RPMI8226 (cell line): Measurements from ENCODE around the gene ITPKB.
A peak's percentile ranks its signal among the peaks of the same experiment; 100 is the strongest.

Experiments used
- DNase-seq: peaks from one replicate; pipeline ENCODE4 v3.0.0-alpha.2; 2015

The ITPKB gene

DNA sequence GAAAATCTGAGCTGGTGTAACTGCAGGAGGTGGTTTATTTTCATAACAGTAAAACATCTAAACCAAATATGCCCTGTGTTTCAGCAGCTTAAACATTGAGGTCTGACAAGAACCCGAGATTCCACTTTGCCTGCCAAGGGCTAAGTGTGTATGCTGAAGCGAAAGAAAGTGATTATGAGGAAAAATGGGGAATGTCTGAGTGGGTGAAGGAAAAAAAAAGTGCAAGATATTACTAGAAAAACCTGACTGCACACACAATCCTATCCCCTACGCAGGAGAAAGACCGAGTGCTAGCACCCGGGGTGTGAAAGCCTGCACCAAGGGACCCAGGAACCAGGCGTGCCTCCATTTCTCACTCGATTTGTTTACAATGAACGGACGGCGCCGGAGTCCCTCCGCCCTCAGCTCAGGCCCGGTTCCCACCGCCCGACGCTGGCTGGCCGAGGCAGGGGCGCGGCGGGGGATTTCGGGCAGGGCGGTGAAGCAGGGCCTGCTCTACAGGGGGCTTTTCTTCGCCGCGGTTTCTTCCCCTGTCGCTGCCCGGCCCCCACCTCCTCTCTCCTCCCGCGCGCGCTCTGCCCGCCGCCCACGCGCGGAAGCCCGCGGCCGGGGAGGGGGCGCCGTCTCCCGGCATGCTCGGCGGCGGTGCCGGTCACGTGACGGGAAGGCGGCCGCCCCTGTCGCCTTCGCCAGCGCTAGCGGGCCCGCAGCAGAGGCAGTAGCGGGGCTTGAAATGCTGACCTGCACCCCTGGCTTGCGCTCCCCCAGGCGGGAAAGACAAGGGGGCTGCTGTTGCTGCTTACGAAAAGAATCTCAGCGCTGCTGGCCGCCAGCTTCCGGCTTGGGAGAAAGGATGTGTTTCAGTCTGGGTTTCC, 35.9 kb downstream of the ITPKB start:
- DNase-seq = peak; percentile 81

DNA sequence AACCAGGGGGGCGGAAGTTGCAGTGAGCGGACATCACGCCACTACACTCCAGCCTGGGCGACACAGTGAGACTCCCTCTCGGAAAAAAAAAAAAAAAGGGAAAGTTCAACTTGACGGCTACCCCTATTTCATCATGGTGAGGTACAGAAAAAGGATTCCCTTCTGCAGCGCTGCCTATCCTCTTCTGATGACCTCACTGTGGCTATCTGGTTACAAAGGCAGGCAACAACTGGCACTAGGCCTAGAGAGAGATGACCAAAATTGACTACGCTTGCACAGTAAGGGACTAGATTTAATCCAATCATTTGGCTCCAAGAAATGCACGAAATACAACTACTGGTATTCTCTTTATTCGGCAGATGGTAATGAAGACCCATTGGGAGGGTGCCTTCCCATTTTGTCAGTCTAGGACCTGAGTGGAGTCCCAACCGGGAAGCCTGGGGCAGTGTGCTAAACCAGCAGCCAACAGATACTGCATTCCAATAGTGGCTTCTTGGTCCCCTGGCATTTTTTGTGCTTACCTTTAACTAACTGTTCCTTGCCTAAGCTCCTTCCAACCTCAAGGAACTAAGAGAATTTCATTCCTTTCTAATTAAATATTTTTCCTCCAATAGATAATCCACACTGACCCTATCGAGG, 36.6 kb downstream of the ITPKB start:
- no peak for DNase-seq

DNA sequence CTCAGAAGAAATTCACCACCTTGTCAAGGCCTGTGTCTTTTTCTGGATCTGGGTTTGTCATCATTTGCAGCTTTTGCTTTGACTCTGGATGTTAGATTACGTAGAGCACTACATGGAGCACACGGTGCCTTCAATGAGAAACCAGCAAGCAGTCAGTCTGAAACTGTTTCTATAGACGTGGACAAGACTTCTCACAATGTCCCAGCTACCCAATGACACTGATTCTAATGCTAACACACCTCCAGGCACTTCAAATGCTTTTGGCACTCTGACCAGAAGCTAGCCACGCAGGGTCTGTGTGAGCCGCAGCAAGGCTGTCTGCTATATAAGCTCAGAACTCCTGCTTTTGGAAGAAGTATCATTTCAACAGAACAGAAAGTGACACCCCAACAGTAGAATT, 38.2 kb downstream of the ITPKB start:
- DNase-seq = no peak

DNA sequence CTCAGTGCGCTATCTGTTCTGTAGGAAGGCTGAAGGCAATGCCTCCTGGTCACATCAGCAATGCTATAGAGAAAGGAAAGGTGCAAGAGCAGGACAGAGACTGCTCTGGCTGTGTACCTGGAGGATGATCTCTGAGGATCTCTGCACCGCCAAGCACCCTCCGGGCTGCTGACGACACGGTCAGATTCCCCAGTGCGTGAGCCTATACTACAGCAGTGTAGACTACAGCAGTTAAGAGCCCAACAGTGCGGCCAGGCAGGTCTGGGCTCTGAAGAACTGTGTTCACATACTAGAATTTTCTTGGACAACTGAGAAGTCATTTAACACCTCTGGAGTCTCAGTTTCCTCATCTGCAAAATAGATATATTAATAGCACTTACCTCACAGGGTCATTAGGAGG, 39.9 kb downstream of the ITPKB start:
- DNase-seq = no peak

DNA sequence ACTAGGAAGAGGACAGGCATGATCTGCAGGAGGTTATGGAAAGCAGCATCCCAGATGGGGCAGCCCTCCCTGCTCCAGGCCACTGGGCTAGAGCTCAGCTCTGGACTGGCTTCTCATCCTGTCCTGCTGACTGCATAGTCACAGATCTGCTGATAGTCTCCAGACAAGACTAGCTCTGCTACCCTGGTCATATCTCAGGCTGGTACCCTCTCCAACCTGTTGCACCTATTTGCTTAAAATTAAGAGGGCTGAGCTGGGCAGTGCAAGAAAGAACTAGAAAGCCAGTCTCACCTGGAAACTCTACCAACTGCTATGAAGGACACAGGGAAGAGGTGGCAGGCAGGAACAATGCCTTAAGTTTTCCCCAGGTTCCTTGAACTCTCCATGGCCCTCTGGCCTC, 40.4 kb downstream of the ITPKB start:
- no peak for DNase-seq

DNA sequence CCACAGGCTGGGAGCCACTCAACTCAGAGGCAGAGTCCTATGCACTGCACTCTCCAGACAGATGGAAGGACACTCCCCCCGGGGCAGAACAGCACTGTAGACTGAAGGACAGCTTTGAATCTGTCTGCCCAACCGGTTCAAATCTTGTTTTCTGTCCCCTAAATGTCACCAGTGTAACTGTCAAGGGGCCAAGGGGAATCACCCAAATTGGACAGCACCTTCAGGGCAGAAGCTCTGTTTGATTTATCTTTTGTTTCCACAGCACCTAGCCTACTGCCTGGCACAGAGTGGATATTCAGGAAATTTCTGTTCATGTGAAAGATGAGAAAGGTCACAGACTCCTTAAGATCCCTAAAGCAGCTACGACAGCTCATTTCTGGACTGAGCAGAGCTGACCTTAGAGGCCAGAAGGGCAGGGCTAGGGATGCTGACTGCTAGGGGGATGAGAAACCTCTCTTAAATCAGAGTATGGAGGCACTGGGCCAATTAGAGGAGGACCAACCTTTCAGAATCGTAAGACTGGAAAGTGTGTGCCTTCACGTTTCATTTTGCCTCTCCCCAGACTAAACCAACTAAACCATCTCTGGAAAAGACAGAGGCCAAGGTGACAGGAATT, 41.0 kb downstream of the ITPKB start:
- DNase-seq = no peak

DNA sequence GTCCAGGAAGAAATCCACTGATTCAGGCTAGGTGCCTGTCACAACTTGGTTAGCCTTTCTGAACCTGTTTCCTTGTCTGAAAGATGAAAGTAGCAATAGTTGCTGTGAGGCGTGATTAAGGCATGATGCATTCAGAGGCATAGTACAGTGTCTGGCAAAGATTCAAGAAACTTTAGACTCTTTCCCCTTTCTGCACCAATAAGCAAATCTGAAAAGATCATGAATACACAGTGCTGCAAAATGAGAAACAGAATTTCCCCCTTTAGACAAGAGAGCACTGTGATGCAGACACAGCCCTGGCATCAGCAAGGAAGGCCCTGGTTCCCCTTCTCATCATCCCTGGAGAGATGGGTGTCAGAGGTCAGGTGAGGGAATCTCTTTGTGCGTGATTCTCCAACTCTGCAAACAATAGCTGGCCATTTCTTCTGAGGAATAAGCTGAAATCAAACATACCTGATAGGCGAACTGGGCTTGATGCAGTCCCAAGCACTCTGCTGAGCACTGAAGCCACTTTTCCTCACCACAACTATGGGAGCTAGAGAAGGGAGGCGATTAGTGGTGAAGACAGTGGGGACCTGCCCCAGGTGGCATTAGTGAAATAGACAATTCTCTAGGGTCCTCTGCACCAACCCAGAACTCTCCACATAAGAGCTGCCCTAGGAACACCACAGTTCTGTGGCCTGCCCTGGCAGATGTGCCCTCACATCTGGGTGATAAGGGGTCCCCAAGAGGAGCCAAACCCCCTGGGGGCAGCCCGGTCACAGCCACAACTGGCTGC, 41.7 kb downstream of the ITPKB start:
- no peak for DNase-seq

DNA sequence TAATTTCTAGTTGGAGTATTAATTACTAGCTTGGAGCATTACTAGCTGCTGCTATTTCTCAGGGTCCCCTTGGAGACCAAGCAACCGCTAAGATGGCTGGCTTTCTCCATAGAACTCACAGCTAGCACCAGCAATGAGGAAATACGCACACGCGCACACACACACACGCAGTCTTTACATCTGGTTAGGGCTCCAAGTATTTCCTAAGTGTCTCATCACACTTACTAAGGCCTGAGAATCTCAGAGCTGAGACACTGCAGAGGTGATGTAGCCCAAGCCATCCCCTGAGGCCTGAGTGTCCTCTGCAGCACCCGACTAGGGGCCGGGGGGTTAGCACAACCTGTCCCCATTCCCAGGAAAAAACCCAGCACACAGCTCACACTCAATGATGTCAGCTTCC, 42.5 kb downstream of the ITPKB start:
- no peak for DNase-seq

DNA sequence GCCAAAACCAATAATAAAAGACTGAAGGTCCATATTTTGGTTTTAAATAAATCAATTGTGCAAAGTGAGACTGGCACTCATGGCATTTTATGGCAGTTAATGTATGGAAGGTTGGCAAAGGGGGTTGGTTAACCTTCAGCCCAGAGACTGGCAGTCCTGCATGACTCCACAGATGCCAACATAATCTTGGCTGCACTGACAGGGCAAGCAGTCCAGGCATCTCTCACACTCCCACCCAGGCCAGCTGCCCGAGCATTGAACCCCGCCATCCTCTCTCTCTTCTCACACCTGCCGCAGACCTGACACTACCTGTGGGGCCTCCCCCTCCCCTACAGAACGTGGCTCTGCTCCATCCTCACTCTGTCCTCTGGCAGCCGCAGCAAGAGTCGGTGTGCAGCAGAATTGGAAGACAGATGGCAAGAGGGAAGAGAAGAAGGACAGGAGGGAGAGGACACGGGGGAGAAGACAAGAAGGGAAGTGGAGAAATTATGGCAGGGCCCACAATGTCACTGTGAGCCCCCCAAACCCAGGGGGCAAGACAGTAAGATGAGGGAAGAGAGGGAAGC, 43.7 kb downstream of the ITPKB start:
- no peak for DNase-seq

DNA sequence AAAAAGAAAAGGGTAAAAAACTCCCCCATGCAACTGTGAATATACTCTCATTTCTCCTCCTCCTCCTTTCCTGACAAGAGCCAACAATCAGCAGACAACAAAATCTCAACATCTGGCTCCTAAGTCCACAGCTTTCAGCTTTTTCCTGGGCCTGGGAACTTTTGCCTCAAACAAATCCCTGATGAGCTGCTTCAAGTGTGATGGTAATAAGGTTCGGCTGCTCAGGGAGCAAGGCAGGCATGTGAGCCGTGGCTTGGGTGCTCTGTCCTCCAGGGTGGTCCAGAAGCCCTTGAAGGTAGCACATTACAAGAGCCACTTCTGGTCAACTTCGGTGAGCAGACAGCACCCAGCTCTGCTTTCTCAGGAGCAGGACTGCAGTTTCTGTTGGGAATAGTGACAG, 46.3 kb downstream of the ITPKB start:
- DNase-seq = no peak

DNA sequence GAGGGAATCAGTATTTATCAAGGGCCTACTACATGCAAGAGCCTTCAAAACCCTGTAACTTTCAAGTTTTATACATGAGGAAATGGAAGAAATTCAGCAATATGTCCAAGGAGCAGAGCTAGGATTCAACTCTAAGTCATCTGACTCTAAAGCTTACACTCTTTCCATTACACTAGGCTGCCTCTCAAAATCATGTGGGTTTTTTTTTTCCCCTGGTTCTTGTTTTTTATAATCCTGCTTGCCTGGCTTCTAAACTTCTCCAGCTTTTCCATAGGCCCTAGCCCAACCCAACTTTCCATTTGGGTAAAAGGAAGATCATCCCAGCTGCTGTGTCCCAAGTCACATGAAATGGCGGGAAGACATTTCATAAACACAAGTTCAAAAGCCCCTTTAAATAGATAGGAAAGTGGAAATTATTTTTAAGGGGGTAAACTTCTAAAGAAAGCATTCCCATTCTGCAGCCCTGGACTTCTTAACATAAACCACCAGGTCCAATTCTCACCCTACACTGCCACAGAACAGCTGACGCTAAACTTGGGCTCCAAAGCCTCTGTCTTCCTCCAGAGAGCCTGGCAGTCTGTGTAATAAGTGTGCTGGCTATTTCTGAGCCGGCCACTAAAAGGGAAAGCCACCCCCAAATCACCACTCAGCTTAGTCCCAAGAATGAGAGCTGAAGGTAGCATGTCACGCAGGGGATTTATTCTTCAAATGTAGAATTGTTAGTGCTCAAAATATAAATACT, 46.9 kb downstream of the ITPKB start:
- no peak for DNase-seq

DNA sequence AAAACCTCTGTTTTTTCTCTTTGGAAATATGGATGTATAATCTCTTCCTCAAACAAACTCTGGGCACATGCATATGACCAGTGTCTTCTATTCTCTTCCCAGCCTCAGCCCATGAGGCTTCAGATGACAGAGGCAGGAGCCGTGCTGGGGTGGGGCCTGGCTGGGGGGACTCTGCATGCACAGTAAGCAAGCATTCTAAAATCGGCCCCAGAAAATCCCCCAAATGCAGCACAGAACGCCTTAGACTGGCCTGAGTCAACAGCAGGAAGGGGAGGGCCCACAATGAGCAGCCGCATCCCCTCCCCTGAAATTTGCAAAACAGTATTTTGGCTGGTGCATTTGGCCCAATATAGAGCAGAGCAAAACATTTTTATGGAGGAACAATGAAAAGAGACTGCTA, 47.8 kb downstream of the ITPKB start:
- DNase-seq = no peak

DNA sequence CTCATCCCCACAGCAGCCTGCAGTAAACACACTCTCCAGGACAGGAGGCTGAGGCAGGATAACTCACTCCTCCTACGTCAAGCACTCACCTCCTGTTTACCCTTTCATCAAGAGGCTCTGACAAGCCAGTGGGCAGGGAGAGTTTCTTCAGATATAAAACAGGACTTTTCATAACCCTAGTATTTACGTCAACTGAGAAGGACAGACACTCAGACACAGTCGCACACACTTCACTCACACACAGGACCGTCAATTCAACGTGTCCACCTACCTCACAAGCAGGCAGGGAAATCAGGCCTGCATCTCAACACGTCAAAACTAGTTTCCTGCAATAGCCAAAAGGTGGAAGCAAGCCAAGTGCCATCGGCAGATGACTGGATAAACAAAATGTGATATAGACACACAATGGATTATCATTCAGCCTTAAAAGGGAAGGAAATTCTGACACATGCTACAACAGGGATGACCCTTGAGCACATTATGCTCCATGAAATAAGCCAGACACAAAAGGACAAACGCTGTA, 48.6 kb downstream of the ITPKB start:
- DNase-seq = no peak

DNA sequence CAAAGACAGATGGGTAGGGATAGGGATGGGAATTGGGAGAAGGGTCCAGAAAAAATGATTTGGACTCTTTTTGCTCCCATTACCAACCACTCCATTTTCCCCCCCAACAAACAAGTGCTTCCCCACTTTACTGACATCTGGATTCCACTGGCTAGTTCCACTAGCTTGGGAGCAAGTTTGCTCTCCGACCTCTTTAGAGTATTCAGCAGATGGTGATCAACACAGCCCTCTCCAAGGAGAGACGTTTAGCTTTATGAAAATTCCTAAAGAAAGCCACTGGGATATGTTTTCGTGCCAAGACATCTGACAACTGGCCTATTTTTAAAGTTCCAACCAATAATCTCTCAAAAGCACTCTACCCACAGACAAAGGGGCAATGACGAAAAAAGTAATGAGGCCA, 50.3 kb downstream of the ITPKB start:
- no peak for DNase-seq

DNA sequence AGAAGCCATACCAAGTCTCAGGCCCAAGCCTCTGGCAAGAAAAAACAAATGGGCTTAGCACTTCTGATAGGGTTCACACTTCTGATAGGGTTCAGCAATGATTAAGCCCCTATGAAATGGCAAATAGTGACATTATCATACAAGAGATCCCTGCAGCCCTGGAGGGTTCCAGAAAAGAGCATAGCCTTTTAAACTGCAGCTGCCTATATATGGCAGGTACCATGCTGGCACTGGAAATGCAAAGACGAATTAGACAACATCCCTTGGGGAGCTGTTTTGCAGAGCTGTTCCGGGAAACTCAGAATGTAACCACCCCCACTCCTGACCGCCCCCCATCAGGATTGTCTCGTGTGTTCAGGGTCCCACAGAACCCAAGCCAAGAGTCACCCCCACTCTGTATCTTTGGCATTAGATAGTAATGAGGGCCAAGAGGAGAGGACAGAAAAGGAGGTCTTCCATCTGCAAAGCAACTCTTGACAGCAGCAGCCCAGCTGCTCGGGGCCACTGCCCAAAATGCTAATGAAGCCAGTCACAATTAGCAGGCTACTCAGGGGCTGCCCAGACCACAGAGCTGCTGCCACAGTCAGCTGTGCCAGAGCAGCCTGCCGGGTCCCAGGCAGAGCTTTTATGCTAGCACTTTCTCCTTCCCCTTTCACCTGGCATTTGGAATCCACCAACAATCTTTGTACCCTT, 50.9 kb downstream of the ITPKB start:
- peak; percentile 43 for DNase-seq

DNA sequence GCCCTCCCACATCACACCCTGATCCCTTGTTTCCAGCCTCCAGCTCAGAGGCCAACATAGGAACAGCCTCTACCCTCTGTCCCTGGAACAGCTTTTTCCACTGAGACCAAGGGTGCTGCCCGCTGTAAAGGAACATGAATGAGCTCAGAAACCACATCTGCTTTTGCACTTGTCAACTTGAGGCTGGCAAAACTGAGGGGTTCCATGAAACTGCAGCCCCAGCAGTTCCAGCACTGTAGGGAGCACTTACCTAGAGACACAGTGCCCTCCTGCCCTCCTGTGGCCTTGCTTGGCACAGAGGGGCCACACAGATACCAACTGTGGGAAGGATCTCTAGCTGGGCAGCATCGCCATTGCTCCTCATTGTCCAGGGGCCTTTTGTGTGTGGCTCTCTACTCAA, 51.7 kb downstream of the ITPKB start:
- DNase-seq = peak; percentile 76

DNA sequence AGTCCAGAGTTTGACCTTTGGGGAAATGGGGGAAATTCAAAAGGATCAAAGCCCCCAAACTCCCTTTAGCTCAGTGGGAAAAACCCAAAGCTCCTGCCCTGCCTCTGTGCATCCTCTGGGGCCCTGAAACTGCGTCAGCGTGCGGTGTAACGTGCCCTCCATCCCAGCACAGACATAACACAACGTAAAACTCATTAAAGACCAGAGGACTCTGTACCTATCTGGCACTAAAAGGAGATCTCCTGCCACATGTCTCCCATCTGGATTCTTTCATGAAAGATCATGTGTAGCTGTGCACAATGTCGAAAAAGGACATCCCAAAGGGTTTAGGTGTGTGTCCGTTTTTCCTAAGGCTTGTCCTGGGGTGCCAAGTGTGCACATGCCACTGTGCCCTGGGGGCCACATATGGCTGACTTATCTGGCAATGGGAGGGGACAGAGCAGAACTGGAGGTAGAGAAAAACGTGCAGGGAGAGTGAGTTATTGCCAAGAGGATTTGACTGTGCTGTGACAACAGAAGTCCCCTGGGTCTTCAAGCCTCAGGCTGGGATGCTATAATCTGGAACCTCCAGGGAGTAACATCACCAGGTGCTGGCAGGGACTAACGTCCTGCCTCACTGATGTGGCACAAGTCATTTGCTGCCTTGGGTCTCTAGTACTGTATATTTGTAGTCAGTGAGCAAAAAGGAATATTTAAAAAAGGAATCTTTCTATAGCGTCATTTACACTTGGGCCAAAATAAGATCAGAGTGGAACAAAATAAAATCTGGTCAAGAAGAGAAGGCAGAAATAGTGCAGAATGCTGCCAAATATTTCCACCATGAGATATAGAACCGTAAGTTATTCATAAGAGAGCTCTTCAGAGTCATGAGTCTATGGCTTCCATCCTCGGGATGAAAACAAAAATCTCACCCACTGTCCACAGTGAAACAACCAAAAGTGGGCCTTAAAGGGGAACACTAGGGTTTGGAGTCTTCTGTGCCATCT, 52.3 kb downstream of the ITPKB start:
- DNase-seq = no peak

DNA sequence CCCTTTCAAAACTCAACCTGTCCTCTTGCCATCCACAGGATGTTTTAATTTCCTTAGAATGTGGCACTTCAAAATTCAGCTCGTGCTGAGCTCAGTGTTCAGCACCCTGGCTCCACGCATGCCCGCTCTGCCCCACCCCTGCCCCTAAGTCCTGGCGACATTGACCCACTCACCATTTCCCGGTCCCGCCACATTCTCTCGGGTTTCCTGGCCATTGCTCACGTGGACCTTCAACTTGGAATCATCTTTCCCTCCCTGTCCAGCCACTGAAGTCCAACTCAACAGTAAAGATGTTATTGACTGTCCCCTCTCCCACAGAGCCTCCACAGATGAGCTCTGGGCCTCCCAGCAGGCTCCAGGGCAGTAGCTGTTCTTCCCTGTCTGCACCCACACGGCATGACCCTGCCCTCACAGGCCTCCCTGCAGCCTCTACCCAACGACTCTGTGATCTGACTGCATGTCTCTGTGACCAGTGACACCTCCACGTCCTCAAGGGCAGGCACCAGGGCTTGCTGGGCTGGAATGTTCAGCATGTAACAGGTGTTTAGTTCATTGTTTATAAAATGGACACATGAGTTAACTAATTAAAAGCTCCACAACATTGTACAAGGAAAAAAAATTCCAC, 53.8 kb downstream of the ITPKB start:
- DNase-seq = no peak

DNA sequence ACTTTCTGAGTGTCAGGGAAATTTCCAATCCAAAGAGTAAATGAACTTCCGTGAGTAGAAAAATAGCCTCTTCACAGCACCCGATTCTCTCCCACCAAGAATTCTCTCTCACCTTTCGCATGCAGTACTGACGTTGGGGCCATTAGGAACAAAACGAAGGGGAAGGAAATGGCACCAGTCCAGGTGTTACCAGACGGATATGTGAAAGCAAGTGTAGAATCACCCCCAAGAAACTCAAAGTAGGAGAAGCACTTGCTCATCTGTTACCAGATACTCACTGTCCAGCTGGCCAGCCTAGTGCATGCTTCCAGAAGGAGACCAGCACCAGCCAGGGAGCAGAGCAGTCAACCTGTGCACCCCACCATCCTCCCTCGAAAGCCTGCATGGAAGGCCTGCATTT, 55.1 kb downstream of the ITPKB start:
- no peak for DNase-seq
